Measurements from ENCODE around the gene BATF3. TPM values are rescaled to one million over a fixed set of nuclear protein-coding genes. Genes with fewer than 3 reads are reported as not detected.
"Not testable (repeated sequence)": the region's sequence is repeated elsewhere in the genome, so short reads cannot be mapped to it uniquely, and the experiment has no call there.

BATF3 gene
- total RNA-seq, 1 donor from 2014 or later, result 18.4 TPM

DNA sequence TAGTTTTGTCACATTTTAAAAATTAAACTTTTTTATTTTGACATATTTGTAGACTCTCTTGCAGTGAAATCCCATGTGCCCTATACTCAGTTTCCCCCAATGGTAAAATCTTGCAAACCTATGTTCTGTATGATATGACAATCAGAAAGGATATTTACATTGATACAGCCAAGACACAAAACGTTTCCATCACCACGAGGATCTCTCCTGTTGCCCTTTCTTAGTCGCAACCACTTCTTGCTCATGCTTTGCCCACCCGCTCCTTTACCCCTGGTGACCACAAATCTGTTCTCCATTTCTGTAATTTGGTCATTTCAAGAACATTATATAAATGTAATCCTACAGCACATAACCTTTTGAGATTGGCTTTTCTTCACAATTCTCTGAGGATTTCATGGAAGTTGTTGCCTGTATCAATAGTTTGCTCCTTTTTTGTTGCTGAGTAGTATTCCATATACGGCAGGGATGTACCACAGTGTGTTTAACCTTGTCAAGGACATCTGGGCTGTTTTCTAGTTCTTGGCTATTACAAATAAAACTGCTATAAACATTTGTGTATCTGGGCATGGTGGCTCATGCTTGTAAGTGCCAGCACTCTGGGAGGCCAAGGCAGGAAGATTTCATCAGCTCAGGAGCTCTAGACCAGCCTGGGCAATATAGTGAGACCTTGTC lies 14.0 kb upstream of the BATF3 start:
- H3K27me3 ChIP-seq, result no peaks in the 10 kb centered on the region
- H3K27ac ChIP-seq, result no peak overlapping the region
- H3K36me3 ChIP-seq, result no peaks in the 10 kb centered on the region
- no peaks in the 10 kb centered on the region for H3K9me3 ChIP-seq
- TF ChIP-seq, protein P1, sequence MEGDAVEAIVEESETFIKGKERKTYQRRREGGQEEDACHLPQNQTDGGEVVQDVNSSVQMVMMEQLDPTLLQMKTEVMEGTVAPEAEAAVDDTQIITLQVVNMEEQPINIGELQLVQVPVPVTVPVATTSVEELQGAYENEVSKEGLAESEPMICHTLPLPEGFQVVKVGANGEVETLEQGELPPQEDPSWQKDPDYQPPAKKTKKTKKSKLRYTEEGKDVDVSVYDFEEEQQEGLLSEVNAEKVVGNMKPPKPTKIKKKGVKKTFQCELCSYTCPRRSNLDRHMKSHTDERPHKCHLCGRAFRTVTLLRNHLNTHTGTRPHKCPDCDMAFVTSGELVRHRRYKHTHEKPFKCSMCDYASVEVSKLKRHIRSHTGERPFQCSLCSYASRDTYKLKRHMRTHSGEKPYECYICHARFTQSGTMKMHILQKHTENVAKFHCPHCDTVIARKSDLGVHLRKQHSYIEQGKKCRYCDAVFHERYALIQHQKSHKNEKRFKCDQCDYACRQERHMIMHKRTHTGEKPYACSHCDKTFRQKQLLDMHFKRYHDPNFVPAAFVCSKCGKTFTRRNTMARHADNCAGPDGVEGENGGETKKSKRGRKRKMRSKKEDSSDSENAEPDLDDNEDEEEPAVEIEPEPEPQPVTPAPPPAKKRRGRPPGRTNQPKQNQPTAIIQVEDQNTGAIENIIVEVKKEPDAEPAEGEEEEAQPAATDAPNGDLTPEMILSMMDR (IDR thresholded peaks at IDR 0.05), result no peak
- no peak overlapping the region for H3K4me3 ChIP-seq
- intact Hi-C loops (cut with DNase I), result no loop called here
- DNase-seq (ENCODE audit: low spot score in 2 of 2), result no peak
- H3K4me1 ChIP-seq, result no peaks in the 10 kb centered on the region

DNA sequence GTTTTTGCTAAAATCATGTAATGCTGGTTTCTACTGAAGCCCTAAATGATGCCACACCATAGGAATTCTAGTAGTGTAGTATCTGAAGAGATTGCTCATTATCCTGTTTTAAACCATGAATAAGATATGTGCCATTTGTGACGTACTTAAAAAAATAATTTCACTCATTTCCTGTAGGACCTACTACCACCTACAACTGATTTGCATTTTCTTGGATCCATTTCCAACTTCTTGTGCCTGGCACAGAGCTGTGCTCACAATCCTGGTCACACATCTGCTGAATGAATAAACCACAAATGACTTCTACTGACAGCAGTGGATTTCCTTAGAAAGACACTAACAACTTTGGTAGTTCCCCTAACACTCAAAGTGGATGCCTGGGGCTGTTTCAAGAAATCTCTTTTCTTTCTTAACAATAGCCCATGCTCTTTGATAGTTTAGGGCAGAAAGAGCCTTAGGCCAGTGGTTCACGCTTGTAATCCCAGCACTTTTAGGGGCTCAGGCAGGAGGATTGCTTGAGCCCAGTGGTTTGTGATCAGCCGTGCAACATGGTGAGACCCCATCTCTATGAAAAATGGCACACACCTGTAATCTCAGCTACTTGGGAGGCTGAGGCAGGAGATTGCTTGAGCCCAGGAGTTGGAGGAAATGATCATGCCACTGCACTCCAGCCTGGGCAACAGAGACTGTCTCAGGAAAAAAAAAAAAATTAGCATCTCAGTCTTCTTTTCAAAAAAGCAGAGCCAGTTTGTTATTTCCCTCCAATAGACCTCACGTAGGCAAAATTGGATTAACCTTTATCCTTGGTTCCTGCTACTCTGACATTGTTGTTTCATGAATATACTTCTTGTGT lies 13.0 kb upstream of the BATF3 start:
- H3K27me3 ChIP-seq, result no peaks in the 10 kb centered on the region
- H3K9me3 ChIP-seq, result no peaks in the 10 kb centered on the region
- TF ChIP-seq, protein P1 (IDR thresholded peaks at IDR 0.05), result no peak
- H3K36me3 ChIP-seq, result no peaks in the 10 kb centered on the region
- no peak for DNase-seq (ENCODE audit: low spot score in 2 of 2)
- intact Hi-C loops (cut with DNase I), result no loop called here
- H3K27ac ChIP-seq, result no peak overlapping the region
- H3K4me1 ChIP-seq, result no peaks in the 10 kb centered on the region
- H3K4me3 ChIP-seq, result no peak overlapping the region

DNA sequence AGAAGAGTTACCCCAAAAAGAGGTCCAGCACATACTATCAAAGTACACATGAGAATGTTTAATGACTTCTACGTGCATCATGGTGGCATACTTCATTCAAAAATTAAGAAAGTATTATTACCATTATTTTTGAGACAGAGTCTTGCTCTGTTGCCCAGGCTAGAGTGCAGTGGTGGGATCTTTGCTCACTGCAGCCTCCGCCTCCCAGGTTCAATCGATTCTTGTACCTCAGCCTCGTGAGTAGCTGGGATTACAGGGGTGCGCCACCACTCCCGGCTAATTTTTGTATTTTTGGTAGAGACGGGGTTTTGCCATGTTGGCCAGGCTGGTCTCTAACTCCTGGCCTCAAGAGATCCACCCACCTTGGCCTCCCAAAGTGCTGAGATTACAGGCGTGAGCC lies 12.3 kb upstream of the BATF3 start:
- intact Hi-C loops (cut with DNase I); DNase-seq (ENCODE audit: low spot score in 2 of 2); H3K4me3 ChIP-seq; H3K9me3 ChIP-seq; H3K27me3 ChIP-seq; H3K4me1 ChIP-seq; H3K36me3 ChIP-seq; H3K27ac ChIP-seq: not testable (repeated sequence)

DNA sequence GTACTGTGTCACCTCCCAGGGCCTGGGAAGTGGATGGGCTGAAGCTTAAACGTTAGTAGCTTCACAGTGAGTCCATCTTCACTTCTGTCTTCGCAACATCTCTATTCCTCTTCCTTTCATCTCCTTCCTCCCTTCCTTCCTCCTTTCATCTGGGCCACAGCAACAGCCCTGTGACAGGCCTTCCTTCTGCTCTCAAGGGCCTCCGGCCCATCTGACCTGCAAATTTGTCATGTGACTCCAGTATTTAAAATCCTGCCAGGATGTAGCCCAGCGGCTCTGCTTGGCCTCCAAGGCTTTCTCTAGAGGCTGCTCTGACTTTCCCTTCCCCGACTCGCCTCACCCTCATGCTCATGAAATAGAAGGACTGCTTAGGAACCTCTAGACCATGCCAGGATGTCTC lies 10.9 kb upstream of the BATF3 start:
- no peak for DNase-seq (ENCODE audit: low spot score in 2 of 2)

DNA sequence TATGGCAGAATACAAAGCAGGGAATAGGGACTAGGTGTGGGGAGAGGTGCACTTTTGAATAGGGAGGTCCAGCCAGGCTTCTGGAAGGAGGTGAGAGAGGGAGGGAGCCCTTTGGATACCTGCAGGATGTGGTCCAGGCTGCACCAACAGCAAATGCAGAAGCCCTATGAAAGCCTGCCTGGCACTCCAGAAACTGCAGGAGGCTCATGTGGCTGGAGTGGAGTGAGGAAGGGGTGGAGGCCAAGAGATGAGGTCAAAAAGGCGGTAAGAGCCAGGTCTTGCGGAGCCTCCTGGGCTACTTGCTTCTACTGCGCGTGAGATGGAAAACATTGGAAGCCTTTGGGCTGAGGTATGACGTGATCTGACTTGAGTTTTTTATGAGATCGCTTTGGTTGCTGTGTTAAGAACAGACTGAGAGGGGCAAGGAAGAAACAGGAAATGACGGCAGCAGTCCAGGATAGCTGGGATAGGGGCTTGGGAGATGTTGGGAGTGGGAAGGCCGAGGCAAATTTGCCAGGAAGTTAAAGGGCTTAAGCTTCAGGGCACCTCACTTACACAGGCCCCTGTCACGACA lies 4.4 kb upstream of the BATF3 start:
- H3K36me3 ChIP-seq, result no peaks in the 10 kb centered on the region
- DNase-seq (ENCODE audit: low spot score in 2 of 2), result no peak
- peak overlapping the region in 1 of 2 donors; percentile 28 for H3K27ac ChIP-seq
- no peaks in the 10 kb centered on the region for H3K27me3 ChIP-seq
- TF ChIP-seq, protein P1 (IDR thresholded peaks at IDR 0.05), result no peak
- intact Hi-C loops (cut with DNase I), result loop anchor here (5.0 to 10.0 kb wide), 2 partner anchors 147 to 419 kb away; partner anchors contain the start of gene PPP2R5A
- H3K4me3 ChIP-seq, result no peak overlapping the region
- H3K9me3 ChIP-seq, result no peaks in the 10 kb centered on the region
- peaks cover 0 to 6% of the 10 kb centered on the region in 2 donors for H3K4me1 ChIP-seq

More for the DNA sequence above, 10.9 kb upstream of the BATF3 start:
- H3K4me3 ChIP-seq, result no peak overlapping the region
- H3K36me3 ChIP-seq, result no peaks in the 10 kb centered on the region
- H3K27ac ChIP-seq, result no peak overlapping the region
- no peaks in the 10 kb centered on the region for H3K27me3 ChIP-seq
- TF ChIP-seq, protein P1 (IDR thresholded peaks at IDR 0.05), result no peak
- no peaks in the 10 kb centered on the region for H3K9me3 ChIP-seq
- intact Hi-C loops (cut with DNase I), result no loop called here
- H3K4me1 ChIP-seq, result no peaks in the 10 kb centered on the region

DNA sequence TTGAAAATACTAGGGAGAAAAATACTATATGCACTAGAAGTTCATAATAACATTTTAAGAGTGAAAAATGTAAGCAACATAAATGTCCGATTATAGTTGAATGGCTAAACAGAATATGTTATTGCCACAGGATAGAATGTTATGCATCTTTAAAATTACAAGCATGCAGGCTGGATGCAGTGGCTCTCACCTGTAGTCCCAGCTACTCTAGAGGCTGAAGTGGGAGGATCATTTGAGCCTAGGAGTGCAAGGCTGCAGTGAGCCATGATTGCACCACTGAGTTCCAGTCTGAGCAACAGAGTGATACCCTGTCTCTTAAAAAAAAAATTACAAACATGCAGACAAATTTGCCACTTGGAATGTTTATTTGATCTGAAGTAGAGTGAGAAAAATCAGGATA lies 3.0 kb upstream of the BATF3 start:
- no peaks in the 10 kb centered on the region for H3K36me3 ChIP-seq
- no peak overlapping the region for H3K4me3 ChIP-seq
- H3K27ac ChIP-seq, result no peak overlapping the region
- no peak for DNase-seq (ENCODE audit: low spot score in 2 of 2)
- peaks cover 5 to 13% of the 10 kb centered on the region in 2 donors for H3K4me1 ChIP-seq
- intact Hi-C loops (cut with DNase I), result loop anchor here (5.0 to 10.0 kb wide), 2 partner anchors 145 to 418 kb away; partner anchors contain the start of gene PPP2R5A
- H3K9me3 ChIP-seq, result no peaks in the 10 kb centered on the region
- TF ChIP-seq, protein P1 (IDR thresholded peaks at IDR 0.05), result no peak
- H3K27me3 ChIP-seq, result no peaks in the 10 kb centered on the region
